H1 (cell line): ENCODE measurements around the gene CNIH4. TPM values are rescaled to one million over a fixed set of nuclear protein-coding genes. Genes with fewer than 3 reads are reported as not detected.

Experiments used
- CTCF ChIA-PET: fragments of 300-600 bp; sonication (Branson Sonifier 250); formaldehyde crosslinking; loops from one replicate; lab custom pipeline; 2021; ENCODE audit not compliant: partially characterized antibody; lab: Charles Lee
- POLR2A ChIA-PET: fragments of 300-600 bp; sonication (Branson Sonifier 250); formaldehyde crosslinking; loops from one replicate; lab custom pipeline; 2021; ENCODE audit warnings: inconsistent platforms; ENCODE audit not compliant: partially characterized antibody; lab: Charles Lee
- DNase-seq, 2 experiments: peaks; one replicate each; pipeline versions ENCODE4 v3.0.0 to v3.0.0-alpha.2; 2010 to 2022; ENCODE audit warnings: low spot score in 2 of 2, low read depth in 1 of 2, mixed read lengths in 1 of 2
- FAIRE-seq: peaks from 2 replicates; lab custom pipeline; 2011; peaks lifted over from hg19 to GRCh38; lab: Jason Lieb, UNC
- H2AFZ ChIP-seq: 2 replicates; pipeline ENCODE4 v1.8.1; 2012; ENCODE audit warnings: low read length, inconsistent platforms
- H2AK5ac ChIP-seq: 2 replicates; pipeline ENCODE4 v1.6.1; 2013; ENCODE audit warnings: low read depth, low read length
- H2BK120ac ChIP-seq: replicated peaks from 2 replicates; pipeline ENCODE3; 2013; ENCODE audit warnings: low read depth, low read length, inconsistent platforms
- H2BK12ac ChIP-seq: 2 replicates; pipeline ENCODE4 v1.6.1; 2013; ENCODE audit warnings: low read depth, low read length
- H2BK15ac ChIP-seq: 2 replicates; pipeline ENCODE4 v1.6.1; 2013; ENCODE audit warnings: low read length
- H2BK20ac ChIP-seq: 2 replicates; pipeline ENCODE4 v1.6.1; 2013; ENCODE audit warnings: low read length
- H2BK5ac ChIP-seq: 2 replicates; pipeline ENCODE4 v1.6.1; 2013; ENCODE audit warnings: low read depth, low read length
- H3K14ac ChIP-seq: 2 replicates; pipeline ENCODE4 v1.6.1; 2013; ENCODE audit warnings: inconsistent platforms; ENCODE audit not compliant: insufficient read length
- H3K18ac ChIP-seq: 2 replicates; pipeline ENCODE4 v1.6.1; 2013; ENCODE audit warnings: low read length; ENCODE audit errors: extremely low read depth
- H3K23ac ChIP-seq: 2 replicates; pipeline ENCODE4 v1.6.1; 2013; ENCODE audit warnings: inconsistent platforms; ENCODE audit not compliant: insufficient read length
- H3K23me2 ChIP-seq: 2 replicates; pipeline ENCODE4 v1.6.1; 2013; ENCODE audit warnings: low read depth, low read length
- H3K27ac ChIP-seq: 2 replicates; pipeline ENCODE4 v1.6.1; 2011; ENCODE audit warnings: low read depth, low read length, inconsistent platforms
- H3K27me3 ChIP-seq, 4 experiments: replicated peaks in 1 of 4; 1 replicate in 1 of 4; 2 replicates in 3 of 4; pipeline versions ENCODE4 v1.6.1 to v1.8.1; 2011 to 2013; ENCODE audit warnings: low read length in 3 of 4, mild to moderate bottlenecking in 3 of 4, inconsistent platforms in 2 of 4, mixed read lengths in 2 of 4, moderate library complexity in 1 of 4; ENCODE audit not compliant: control insufficient read depth in 3 of 4, insufficient read depth in 3 of 4; ENCODE audit errors: extremely low read depth in 1 of 4
- H3K36me3 ChIP-seq, 4 experiments: 2 replicates each; pipeline versions ENCODE4 v1.6.1 to v1.8.1; 2011 to 2013; ENCODE audit warnings: mild to moderate bottlenecking in 4 of 4, low read length in 3 of 4, moderate library complexity in 2 of 4, control low read depth in 1 of 4, inconsistent platforms in 1 of 4; ENCODE audit not compliant: insufficient read depth in 4 of 4, control insufficient read depth in 2 of 4
- H3K4ac ChIP-seq: replicated peaks from 2 replicates; pipeline ENCODE3; 2013; ENCODE audit warnings: low read length, low read depth, mixed read lengths, inconsistent platforms; ENCODE audit not compliant: insufficient read length
- H3K4me1 ChIP-seq, 4 experiments: replicated peaks in 1 of 4; 1 replicate in 1 of 4; 2 replicates in 3 of 4; pipeline versions ENCODE4 v1.6.1 to v1.8.1; 2011 to 2013; ENCODE audit warnings: low read length in 3 of 4, inconsistent platforms in 2 of 4, mixed read lengths in 1 of 4; ENCODE audit not compliant: insufficient read depth in 4 of 4, control insufficient read depth in 3 of 4
- H3K4me2 ChIP-seq, 2 experiments: 2 replicates each; pipeline versions ENCODE4 v1.6.1 to v1.8.1; 2011 to 2013; ENCODE audit warnings: low read depth in 2 of 2, low read length in 2 of 2, control low read depth in 1 of 2, inconsistent platforms in 1 of 2, mild to moderate bottlenecking in 1 of 2; ENCODE audit not compliant: insufficient read depth in 1 of 2
- H3K4me3 ChIP-seq, 4 experiments: fragments of 200-600, 300-600 bp in 1 of 4; sonication (generic), shearing (Covaris generic), sonication (Bioruptor Twin) in 1 of 4; 2 replicates each; pipeline versions ENCODE4 v1.5.1 to v1.8.1; 2011 to 2016; ENCODE audit warnings: low read length in 4 of 4, low read depth in 3 of 4, control low read depth in 2 of 4, inconsistent platforms in 2 of 4, mild to moderate bottlenecking in 2 of 4, mixed read lengths in 1 of 4, moderate library complexity in 1 of 4; ENCODE audit not compliant: insufficient read depth in 2 of 4; ENCODE audit errors: extremely low read depth in 1 of 4
- H3K56ac ChIP-seq: replicated peaks from 2 replicates; pipeline ENCODE3; 2013; ENCODE audit warnings: low read depth, mild to moderate bottlenecking, mixed read lengths, low read length, inconsistent platforms; ENCODE audit not compliant: insufficient read length
- H3K79me1 ChIP-seq: 2 replicates; pipeline ENCODE4 v1.6.1; 2013; ENCODE audit warnings: low read depth, low read length, control low read depth
- H3K79me2 ChIP-seq, 2 experiments: 2 replicates each; pipeline versions ENCODE4 v1.6.1 to v1.8.1; 2012 to 2013; ENCODE audit warnings: low read length in 2 of 2, mild to moderate bottlenecking in 2 of 2, inconsistent platforms in 1 of 2; ENCODE audit not compliant: insufficient read depth in 2 of 2, control insufficient read depth in 1 of 2
- H3K9ac ChIP-seq, 4 experiments: replicated peaks in 1 of 4; 1 replicate in 1 of 4; 2 replicates in 3 of 4; pipeline versions ENCODE4 v1.6.1 to v1.8.1; 2011 to 2013; ENCODE audit warnings: low read depth in 3 of 4, low read length in 3 of 4, control low read depth in 2 of 4, mild to moderate bottlenecking in 2 of 4, moderate library complexity in 2 of 4, inconsistent platforms in 1 of 4; ENCODE audit errors: extremely low read depth in 1 of 4
- H3K9me3 ChIP-seq, 2 experiments: 2 replicates each; pipeline versions ENCODE4 v1.6.1 to v1.8.1; 2012 to 2013; ENCODE audit warnings: mild to moderate bottlenecking in 2 of 2, moderate library complexity in 2 of 2, control low read depth in 1 of 2, inconsistent platforms in 1 of 2, low read depth in 1 of 2, low read length in 1 of 2, mixed read lengths in 1 of 2; ENCODE audit not compliant: insufficient read depth in 2 of 2
- H4K20me1 ChIP-seq, 2 experiments: replicated peaks in 1 of 2; 2 replicates each; pipeline versions ENCODE3 to v1.8.1; 2011 to 2013; ENCODE audit warnings: inconsistent platforms in 2 of 2, low read length in 2 of 2, mild to moderate bottlenecking in 1 of 2; ENCODE audit not compliant: insufficient read depth in 2 of 2, control insufficient read depth in 1 of 2
- H4K5ac ChIP-seq: 2 replicates; pipeline ENCODE4 v1.6.1; 2013; ENCODE audit warnings: low read length, low read depth, mixed read lengths, inconsistent platforms; ENCODE audit not compliant: insufficient read length
- H4K8ac ChIP-seq: 2 replicates; pipeline ENCODE4 v1.8.0; 2013; ENCODE audit warnings: mild to moderate bottlenecking, moderate library complexity, low read length, inconsistent platforms; ENCODE audit not compliant: insufficient read depth; ENCODE audit errors: extremely low read depth
- H4K91ac ChIP-seq: replicated peaks from 2 replicates; pipeline ENCODE3; 2013; ENCODE audit warnings: low read length, mixed read lengths, inconsistent platforms; ENCODE audit not compliant: insufficient read length
- BRCA1 ChIP-seq: IDR thresholded peaks from 2 replicates; pipeline ENCODE4 v1.6.1; 2012; ENCODE audit warnings: low read depth, low read length, improper control_type of control experiment
- CTCF ChIP-seq, 3 experiments: IDR thresholded peaks; 1 replicate in 2 of 3; 2 replicates in 1 of 3; pipeline versions ENCODE4 v1.5.1 to v1.6.1; 2011; ENCODE audit warnings: low read length in 3 of 3, mild to moderate bottlenecking in 3 of 3, inconsistent platforms in 2 of 3, low read depth in 1 of 3, moderate library complexity in 1 of 3; ENCODE audit not compliant: insufficient read depth in 1 of 3; ENCODE audit errors: control extremely low read depth in 1 of 3
- E2F6 ChIP-seq: IDR thresholded peaks from 2 replicates; pipeline ENCODE4 v1.6.1; 2012; ENCODE audit warnings: inconsistent platforms
- EP300 ChIP-seq, 2 experiments: IDR thresholded peaks; 1 replicate in 1 of 2; 2 replicates in 1 of 2; pipeline ENCODE4 v1.6.1; 2011 to 2012; ENCODE audit warnings: low read depth in 2 of 2, low read length in 2 of 2, mild to moderate bottlenecking in 2 of 2, borderline replicate concordance in 1 of 2, inconsistent platforms in 1 of 2, moderate library complexity in 1 of 2
- FOSL1 ChIP-seq: IDR thresholded peaks from 2 replicates; pipeline ENCODE4 v1.6.1; 2011; ENCODE audit warnings: mild to moderate bottlenecking, low read depth, low read length, moderate library complexity; ENCODE audit not compliant: insufficient read depth
- JUND ChIP-seq: IDR thresholded peaks from 2 replicates; pipeline ENCODE4 v1.6.1; 2011; ENCODE audit warnings: mild to moderate bottlenecking, improper control_type of control experiment, low read length
- MAX ChIP-seq: IDR thresholded peaks from 2 replicates; pipeline ENCODE4 v1.6.1; 2012; ENCODE audit warnings: inconsistent platforms
- POU5F1 ChIP-seq: IDR thresholded peaks from 2 replicates; pipeline ENCODE4 v1.6.1; 2011; ENCODE audit warnings: low read depth, mild to moderate bottlenecking, low read length, moderate library complexity
- SP1 ChIP-seq: IDR thresholded peaks from 2 replicates; pipeline ENCODE4 v1.6.1; 2011; ENCODE audit warnings: low read depth, low read length
- SP2 ChIP-seq: IDR thresholded peaks from 2 replicates; pipeline ENCODE4 v1.6.1; 2012; ENCODE audit warnings: mild to moderate bottlenecking, low read length, inconsistent platforms
- TCF12 ChIP-seq: IDR thresholded peaks from 2 replicates; pipeline ENCODE4 v1.6.1; 2011; ENCODE audit warnings: low read depth, mild to moderate bottlenecking, low read length
- ZNF274 ChIP-seq: IDR thresholded peaks from 2 replicates; pipeline ENCODE4 v1.7.0; 2012; ENCODE audit warnings: low read length, borderline replicate concordance; ENCODE audit errors: extremely low read depth
- polyA plus RNA-seq, 7 experiments: library from polyadenylated mRNA; depleted of rRNA in 3 of 7; stranded (reverse) in 5 of 7; unstranded in 2 of 7; fragments of >200 nt in 5 of 7; fragments of 200-250 nt in 2 of 7; gene quantifications; 1 replicate in 5 of 7; 2 replicates in 1 of 7; 4 replicates in 1 of 7; pipeline versions ENCODE4 v1.2.1 to v1.2.3, GENCODE V29; 2011 to 2013; ENCODE audit warnings: missing spikeins in 2 of 7, mixed read lengths in 2 of 7
- total RNA-seq: library from RNA; stranded (reverse); fragmentation: NEBNext Ultra II Directional; extraction: Animal tissue kit (Norgen Biotek cat#: 25700); gene quantifications from 2 replicates; pipeline ENCODE4 v1.2.1, GENCODE V29; 2021

Gene CNIH4
- total and polyA plus RNA-seq, 2 of the 8 experiments (the other 6 are each of a cell fraction or from before 2014, with no cell fraction given), result 76.2 to 151 TPM

- no peak overlapping the region for H3K27ac ChIP-seq
- no peak overlapping the region for H3K4me2 ChIP-seq
- TF ChIP-seq TCF12 (no peak), CTCF (IDR thresholded peaks at IDR 0.05; ENCODE audit: control extremely low read depth in 1 of 3, insufficient read depth in 1 of 3, low read depth in 1 of 3, low read length in 3 of 3) (no peak), POU5F1 (no peak), ZNF274 (no peak), SP2 (no peak), SP1 (no peak), FOSL1 (no peak), JUND (no peak), BRCA1 (no peak), MAX (no peak), E2F6 (no peak), EP300 (IDR thresholded peaks at IDR 0.05; ENCODE audit: borderline replicate concordance in 1 of 2, low read depth in 2 of 2, low read length in 2 of 2) (no peak)
Observed at GRCh38 chr1:224406216-224406615, 49.5 kb downstream of the CNIH4 start.

More at GRCh38 chr1:224406216-224406615, 49.5 kb downstream of the CNIH4 start:
- no peak overlapping the region for H3K14ac ChIP-seq
- H4K91ac ChIP-seq, result no peak overlapping the region
- no peak overlapping the region for H2BK5ac ChIP-seq
- peaks cover 4 to 94% (median 51%) of the 10 kb centered on the region in 4 experiments for H3K36me3 ChIP-seq
- H3K9ac ChIP-seq, result no peak overlapping the region
- no peak overlapping the region for H2AFZ ChIP-seq
- H3K18ac ChIP-seq, result no peak overlapping the region
- H4K5ac ChIP-seq, result no peak overlapping the region
- no peak overlapping the region for H2BK12ac ChIP-seq
- no peaks in the 10 kb centered on the region for H3K9me3 ChIP-seq
- H4K20me1 ChIP-seq, result no peaks in the 10 kb centered on the region
- no peak overlapping the region for H3K23ac ChIP-seq
- ChIA-PET POLR2A (interaction anchor here (0.7 to 6.8 kb wide), 3 partner anchors 10 to 25 kb away, joined by 3 to 33 read pairs (median 5); no protein-coding TSS in a partner anchor), CTCF (interaction anchor here (0.6 to 3.7 kb wide), 2 partner anchors 39 to 51 kb away, joined by 4 to 14 read pairs; no protein-coding TSS in a partner anchor)
- no peak overlapping the region for H3K56ac ChIP-seq
- no peaks in the 10 kb centered on the region for H3K4me1 ChIP-seq
- no peak overlapping the region for H2BK120ac ChIP-seq
- DNase-seq (no peak), FAIRE-seq (no peak)
- H4K8ac ChIP-seq, result no peak overlapping the region
- no peak overlapping the region for H2BK20ac ChIP-seq
- no peak overlapping the region for H2BK15ac ChIP-seq
- no peak overlapping the region for H3K4me3 ChIP-seq
- H3K79me2 ChIP-seq, result no peaks in the 10 kb centered on the region
- H3K27me3 ChIP-seq, result no peaks in the 10 kb centered on the region
- H3K4ac ChIP-seq, result no peak overlapping the region
- no peaks in the 10 kb centered on the region for H3K23me2 ChIP-seq
- no peaks in the 10 kb centered on the region for H3K79me1 ChIP-seq
- H2AK5ac ChIP-seq, result no peak overlapping the region
